GM18868 (cell line): ENCODE results near the gene AMELX.

Source experiments
- ATAC-seq: cut with Tn5 transposase; IDR thresholded peaks from one replicate; pipeline ENCODE4 v1.9.1; 2021; ENCODE audit warnings: mild to moderate bottlenecking, moderate library complexity; ENCODE audit not compliant: unreplicated experiment

AMELX gene

DNA sequence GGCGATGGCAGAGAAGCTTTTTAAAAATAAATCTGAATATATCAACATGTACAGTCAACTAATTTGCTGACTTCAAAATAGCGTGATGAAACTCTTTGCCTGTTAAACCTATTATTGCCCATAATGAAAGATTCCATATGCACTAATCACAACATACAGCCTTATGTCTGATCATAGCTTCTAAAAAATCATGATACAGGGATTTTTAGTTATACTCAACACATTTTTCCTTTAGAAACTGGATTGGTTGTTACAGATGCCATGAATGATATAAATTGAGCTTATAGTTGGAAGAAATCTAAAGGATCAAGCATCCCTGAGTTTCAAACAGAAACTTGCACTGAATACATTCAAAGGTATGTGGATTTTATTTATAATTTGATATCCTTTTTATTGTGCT is at the start of gene AMELX:
Gene AMELX, plus strand, starts transcription at position 301 of the 400 bp plus-strand sequence. CDS start 1,376 bp downstream, outside the sequence.
- no peak for ATAC-seq

DNA sequence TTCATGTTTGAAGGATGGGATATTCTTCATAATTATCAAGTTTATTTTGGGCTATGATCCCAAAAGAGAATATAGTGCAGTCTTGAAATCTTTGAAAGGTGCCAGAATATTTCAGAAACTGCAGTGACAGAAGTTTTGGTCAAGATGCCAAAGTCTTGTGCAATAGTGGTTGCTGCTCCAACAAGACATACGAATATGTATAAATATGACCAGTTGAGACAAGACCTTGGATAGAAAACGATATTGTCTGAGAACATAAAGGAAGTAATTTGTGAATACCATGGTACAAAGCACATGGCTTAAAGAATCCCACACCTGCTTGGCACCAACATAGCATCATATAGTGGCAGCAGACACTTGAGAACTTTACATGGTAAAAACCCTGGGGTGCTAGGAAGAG is 48.6 kb upstream of the AMELX start:
- ATAC-seq = no peak

- no peak for ATAC-seq
Measured at GRCh38 chrX:11254417-11255109, 38.6 kb upstream of the AMELX start.

GRCh38 chrX:11257290-11257689 is 35.9 kb upstream of the AMELX start:
- ATAC-seq = no peak

- no peak for ATAC-seq
Measured at GRCh38 chrX:11257711-11258110, 35.5 kb upstream of the AMELX start.

- ATAC-seq = peak; percentile 55
Measured at GRCh38 chrX:11259437-11259836, 33.8 kb upstream of the AMELX start.

DNA sequence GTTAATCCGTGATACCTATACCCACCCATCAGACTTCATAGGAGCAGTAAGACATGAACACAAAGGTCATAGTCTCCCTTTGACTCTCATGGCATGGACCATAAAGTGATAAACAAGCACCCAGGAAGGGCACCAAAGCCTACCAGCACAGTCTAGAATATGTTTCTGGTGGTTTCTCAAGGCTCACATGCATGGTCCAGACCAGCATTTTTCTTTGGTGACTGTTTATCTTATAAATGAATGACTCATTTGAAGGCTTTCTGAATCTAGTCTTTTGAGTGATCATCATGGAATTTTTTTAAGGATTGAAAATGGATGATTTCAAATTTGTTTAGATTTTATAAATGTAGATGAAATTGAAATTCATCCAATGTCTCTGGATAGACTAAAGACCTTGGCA is 32.0 kb upstream of the AMELX start:
- no peak for ATAC-seq

DNA sequence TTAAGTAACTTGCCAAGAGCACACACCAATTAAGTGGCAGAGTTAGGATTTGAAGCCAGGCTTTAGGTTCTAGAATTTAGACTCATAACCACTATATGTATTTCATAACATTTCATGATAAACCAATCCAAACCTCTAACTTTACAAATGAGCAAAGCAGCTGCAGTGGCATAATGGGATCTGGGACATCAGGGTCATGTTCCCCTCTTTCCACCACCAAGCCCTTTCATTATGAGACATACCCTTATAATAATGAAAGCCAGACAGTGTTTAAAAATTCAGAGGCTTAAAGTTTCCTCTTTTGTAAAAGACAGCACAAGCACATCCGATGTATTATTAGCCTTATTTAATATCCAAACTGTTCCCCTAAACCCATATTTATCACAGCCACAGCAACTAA is 28.3 kb upstream of the AMELX start:
- no peak for ATAC-seq

DNA sequence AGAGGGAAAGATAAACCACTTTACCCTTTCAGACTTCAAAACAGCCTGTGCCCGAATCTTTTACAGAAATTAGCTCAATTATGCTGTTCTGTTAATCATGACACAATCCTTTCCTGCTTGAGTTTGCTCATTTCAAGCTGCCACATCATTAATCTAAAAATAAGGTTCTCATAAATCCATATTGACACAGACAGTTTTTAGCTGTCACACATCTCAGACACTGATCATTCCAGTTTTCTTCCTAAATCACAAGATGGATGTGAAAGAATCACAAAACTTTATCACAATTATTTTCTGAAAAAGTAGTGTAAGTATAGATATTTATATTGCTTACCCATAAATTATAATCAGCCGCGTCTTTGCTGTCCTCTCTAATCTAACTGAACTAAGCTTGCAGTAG is 27.9 kb upstream of the AMELX start:
- ATAC-seq = no peak

DNA sequence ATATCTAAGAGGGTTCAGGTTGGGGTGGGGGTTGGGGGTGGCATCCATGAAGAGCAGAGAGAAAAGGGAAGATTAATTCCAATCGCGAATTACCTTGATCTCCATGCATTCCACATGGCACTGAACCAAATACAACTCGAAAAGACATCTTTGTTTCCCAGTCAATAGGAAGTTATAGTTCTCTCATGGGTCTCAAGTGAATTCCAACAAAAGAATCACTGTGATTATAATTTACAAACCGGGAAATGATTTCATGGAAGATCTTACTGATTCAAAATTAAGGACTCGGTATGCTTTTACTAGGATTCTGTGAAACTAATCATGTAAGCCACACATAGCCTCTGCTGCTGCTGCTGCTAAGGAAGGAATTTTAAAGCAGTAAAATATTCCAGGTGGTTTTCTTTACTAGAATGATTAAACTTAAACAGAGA is 26.6 kb upstream of the AMELX start:
- ATAC-seq = no peak

DNA sequence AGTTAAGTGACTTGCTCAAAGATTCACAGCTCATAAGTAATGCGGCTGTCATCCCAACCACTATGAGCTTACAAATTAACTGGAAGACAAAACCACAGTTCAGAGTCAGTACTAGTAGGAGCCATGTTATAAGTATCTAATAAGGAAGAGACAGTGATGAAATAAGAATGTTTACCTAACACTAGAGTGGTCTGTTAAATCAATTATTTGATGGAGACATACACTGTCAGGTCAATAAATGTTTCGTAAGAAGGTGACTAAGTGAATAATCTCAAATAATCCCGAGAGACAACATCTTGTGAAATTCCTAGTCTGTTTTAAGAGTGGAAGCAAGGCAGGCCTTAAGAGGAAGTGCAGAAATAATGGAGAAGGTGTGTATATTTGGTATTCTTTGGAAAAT is 25.8 kb upstream of the AMELX start:
- no peak for ATAC-seq

DNA sequence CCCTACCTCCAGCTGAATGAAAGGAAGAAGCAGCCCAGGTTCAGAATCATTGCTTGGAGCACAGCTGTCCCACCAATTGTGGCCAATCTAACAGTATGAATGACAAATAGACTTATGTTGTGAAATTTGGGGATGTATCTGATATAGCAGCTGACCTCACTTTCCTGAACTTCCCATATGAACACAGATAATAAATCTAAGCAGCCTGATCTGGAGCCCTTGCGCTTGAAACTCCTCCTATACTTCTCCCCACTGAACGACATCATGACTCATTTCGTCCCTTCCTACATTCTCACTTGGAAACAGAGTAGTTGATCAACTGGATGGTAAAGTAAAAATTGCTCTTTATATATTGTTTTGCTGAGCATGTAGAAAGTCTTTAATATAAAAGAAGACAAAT is 24.2 kb upstream of the AMELX start:
- ATAC-seq = no peak

GRCh38 chrX:11269996-11270395 is 23.2 kb upstream of the AMELX start:
- ATAC-seq = no peak

DNA sequence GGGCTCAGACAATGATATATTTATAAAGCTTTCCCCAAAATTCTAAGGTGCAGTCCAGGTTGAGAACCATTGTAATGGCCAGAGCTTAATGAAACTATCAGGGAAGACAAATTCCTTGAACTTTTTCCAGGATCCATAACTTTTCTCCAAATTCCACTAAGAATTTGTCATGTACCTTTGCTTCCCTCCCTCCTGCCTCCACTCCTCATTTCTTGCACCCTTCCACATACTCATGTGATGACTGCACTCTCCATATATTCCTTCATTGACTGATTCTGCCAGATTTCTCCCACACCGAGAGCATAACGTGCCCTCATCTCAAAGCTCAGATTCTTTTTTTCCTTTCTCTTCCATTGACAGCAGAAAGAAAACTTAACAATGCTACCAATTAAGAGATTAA is 20.9 kb upstream of the AMELX start:
- no peak for ATAC-seq

- no peak for ATAC-seq
Measured at GRCh38 chrX:11272863-11273262, 20.4 kb upstream of the AMELX start.

DNA sequence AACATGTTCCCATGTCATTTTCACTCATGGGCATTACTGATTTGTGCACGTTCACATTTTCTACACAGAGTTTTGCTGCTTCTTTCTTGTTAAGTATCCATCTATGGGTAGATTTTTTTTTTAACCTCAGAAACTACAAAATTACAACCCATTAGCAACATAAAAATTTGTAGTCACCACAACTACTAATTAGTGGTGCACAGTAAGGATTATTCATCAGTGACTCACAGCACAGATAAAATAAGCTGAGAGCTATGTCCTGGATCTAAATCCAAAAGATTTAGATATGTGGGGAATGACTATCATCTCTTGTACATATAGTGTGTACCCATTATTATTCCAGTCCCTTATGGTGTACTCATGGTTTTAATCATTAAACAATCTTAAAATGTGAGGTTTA is 19.7 kb upstream of the AMELX start:
- ATAC-seq = no peak

- no peak for ATAC-seq
Measured at GRCh38 chrX:11282043-11282442, 11.2 kb upstream of the AMELX start.

GRCh38 chrX:11285651-11286050 is 7.6 kb upstream of the AMELX start:
- no peak for ATAC-seq

GRCh38 chrX:11287505-11287904 is 5.7 kb upstream of the AMELX start:
- ATAC-seq = no peak

DNA sequence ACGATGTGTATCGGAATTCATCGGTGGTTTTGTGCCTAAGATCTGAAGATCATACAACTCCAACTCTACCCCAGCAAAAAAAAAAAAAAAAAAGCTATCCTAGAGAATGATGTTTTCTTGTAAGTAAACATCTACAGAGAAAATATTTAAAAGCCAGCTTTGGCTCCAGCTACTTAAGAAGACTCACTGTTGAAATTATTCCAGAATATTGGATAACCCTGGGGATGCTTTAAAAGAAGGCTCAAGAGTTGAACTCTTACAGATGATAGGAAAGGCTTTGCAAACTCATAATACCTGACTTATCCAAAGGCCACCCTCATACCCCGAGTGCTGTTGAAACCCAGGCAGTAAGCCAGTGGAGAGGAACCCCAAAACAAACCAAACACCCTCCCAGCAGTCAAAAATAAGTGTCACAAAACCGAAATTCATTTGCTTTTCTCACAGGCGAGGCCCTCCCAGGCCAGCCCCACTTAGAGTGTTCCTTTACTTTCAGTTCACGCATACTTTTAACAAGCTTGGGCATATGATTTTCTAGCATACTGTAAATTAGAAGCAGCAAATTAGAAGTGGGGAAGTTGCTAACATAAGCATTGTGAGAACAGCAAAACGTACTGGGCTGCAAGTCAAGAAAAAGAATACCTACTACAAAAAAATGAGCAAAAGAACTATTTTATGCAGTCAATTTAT is 2.7 kb upstream of the AMELX start:
- ATAC-seq = no peak

DNA sequence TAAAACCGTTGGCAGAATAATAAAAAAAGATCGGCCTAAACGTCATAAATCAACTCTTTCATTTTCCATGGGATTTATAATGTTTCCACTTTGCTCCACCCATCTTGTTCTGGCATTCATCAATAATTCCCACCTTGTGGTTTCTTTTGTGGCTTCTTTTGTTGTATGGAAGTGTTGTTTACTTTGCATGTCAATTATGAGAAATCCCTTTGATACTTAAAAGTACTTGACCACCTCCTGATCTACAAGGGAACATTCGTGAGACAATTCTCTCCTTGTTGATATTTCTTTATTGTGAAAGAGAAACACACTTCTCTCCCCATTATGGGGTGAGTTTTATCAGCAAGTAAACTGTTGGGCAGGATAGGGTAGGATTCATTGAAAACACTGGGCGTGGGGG is 2.8 kb downstream of the AMELX start:
- no peak for ATAC-seq

DNA sequence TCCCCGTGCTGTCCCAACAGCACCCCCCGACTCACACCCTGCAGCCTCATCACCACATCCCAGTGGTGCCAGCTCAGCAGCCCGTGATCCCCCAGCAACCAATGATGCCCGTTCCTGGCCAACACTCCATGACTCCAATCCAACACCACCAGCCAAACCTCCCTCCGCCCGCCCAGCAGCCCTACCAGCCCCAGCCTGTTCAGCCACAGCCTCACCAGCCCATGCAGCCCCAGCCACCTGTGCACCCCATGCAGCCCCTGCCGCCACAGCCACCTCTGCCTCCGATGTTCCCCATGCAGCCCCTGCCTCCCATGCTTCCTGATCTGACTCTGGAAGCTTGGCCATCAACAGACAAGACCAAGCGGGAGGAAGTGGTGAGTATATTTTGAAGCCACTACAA is 5.4 kb downstream of the AMELX start:
- no peak for ATAC-seq

DNA sequence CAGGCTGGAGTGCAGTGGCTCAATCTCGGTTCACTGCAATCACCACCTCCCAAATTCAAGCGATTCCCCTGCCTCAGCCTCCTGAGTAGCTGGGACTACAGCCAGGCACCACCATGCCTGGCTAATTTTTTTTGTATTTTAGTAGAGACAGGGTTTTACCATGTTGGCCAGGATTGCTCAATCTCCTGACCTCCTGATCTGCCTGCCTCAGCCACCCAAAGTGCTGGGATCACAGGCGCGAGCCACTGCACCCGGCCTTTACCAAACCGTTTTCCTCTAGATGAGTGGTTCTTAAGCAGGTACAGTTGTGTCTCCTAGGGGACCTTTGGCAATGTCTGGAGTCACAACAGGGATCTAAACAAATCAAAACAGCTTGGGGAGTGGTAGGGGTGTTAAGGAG is 11.6 kb downstream of the AMELX start:
- no peak for ATAC-seq
